GM21717 (cell line): ENCODE data around the gene CDC42BPA.
"Not testable (repeated sequence)": the region's sequence is repeated elsewhere in the genome, so short reads cannot be mapped to it uniquely, and the experiment has no call there.

Source experiments
- ATAC-seq: cut with Tn5 transposase; IDR thresholded peaks from one replicate; pipeline ENCODE4 v1.9.1; 2021; ENCODE audit warnings: mild to moderate bottlenecking, moderate library complexity; ENCODE audit not compliant: unreplicated experiment

Gene CDC42BPA

GRCh38 chr1:227311389-227312001 is 6.8 kb downstream of the CDC42BPA start:
- no peak for ATAC-seq

DNA sequence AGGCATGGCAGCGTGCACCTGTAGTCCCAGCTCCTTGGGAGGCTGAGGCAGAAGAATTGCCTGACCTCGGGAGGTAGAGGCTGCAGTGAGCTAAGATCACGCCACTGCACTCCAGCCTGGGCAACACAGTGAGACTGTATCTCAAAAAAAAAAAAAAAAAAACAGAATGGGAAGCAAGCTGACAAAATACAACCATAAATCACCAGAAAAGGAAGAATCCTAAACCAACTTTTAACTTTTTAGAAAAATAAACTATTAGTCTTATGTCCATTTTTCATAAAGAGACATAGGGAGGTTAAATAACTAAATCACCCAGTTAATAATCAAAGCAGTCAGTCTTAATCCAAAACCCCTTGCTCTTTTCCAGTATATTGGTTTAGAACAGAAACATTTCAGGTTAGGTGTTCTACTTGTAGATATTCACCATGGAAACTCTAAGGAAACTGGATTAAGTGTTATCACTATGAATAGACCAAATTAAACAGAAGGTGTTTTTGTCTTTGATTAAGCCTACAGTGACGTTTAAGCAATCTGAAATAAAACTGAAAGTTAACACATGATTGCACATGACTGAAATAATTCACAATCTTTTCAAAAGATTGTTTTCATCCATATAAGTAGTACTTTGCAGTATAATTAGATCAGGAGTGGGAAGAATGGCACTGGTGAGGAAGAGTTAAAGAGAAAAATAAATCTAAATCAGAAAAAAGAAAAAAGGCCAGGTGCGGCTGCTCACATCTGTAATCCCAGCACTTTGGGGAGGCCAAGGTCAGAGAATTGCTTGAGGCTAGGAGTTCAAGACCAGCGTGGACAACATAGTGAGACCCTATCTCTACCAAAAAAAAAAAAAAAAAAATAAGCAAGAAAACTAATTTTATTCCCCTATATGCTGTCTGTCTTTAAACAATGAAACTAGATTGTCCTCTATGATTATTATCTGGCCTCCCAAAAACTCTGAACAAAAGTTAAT is 9.6 kb downstream of the CDC42BPA start:
- ATAC-seq = no peak

- ATAC-seq = no peak
These were observed 11.6 kb downstream of the CDC42BPA start for GRCh38 chr1:227306689-227307088.

DNA sequence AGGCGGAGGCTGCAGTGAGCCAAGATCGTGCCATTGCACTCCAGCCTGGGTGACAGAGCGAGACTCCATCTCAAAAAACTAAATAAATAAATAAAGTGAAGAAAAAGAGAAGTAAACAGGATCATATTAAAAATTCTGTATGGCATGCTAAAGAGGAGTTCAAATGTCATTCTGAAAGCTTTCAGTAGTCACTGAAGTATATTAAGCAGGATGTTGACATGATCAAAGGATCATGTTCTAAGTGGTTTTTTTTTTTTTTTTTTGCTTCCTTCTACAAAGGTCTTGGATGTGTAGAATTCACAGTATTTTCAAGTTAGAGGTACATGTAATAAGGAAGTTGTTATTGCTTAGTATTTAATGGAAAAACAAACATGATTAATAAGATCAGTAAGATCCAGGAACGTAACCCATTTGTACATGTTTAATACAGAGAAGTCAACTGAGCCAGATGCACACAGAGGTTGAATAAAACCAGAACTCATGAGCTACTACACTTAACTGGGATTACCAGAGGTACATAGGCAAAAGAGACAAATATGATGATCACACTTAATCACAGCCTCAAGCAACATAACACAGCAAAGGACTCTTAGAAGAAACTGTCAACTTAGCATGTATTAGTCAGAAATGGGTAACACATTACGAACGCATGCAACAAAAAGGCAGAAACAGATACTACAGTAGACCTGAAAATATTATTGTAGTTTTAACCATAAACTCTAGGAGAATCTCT is 12.2 kb downstream of the CDC42BPA start:
- no peak for ATAC-seq

- no peak for ATAC-seq
These were observed 13.6 kb downstream of the CDC42BPA start for GRCh38 chr1:227304665-227305064.

- no peak for ATAC-seq
These were observed 14.6 kb downstream of the CDC42BPA start for GRCh38 chr1:227303662-227304061.

DNA sequence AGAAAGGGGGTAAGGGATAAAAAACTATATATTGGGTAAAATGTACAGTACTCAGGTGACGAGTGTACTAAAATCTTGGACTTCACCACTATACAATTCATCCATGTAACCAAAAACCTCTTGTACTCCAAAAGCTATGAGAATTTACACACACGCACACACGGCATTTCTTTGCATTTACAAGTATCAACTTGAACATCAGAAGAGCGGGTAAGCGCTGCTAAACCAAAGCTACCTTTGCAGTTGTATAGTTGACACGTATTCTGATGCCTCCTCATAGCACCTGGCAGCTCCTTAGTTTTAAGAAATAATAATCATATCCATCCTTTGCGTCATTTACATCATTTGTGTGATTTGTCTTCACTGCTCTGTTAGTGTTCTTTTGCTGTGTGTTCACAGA is 17.6 kb downstream of the CDC42BPA start:
- ATAC-seq = no peak

DNA sequence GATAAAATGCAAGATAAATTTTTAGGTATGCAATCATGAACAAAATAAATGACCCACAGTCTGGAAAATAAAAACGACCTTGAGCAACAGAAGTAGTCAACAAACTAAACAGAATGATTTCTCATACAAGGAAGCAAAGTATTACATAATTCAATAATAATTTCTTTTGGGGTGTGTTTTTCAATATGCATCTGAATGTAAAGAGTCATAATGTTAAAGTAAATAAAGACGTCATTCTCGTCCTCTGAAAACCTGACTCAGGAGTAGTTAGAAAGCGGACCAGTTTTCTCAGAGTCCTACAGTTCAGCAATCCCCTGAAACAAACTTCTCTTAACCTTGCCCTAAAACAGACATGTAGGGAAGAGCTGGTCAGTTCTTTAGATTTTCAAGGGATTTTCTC is 18.6 kb downstream of the CDC42BPA start:
- ATAC-seq = no peak

- no peak for ATAC-seq
These were observed 19.1 kb downstream of the CDC42BPA start for GRCh38 chr1:227299241-227299627.

DNA sequence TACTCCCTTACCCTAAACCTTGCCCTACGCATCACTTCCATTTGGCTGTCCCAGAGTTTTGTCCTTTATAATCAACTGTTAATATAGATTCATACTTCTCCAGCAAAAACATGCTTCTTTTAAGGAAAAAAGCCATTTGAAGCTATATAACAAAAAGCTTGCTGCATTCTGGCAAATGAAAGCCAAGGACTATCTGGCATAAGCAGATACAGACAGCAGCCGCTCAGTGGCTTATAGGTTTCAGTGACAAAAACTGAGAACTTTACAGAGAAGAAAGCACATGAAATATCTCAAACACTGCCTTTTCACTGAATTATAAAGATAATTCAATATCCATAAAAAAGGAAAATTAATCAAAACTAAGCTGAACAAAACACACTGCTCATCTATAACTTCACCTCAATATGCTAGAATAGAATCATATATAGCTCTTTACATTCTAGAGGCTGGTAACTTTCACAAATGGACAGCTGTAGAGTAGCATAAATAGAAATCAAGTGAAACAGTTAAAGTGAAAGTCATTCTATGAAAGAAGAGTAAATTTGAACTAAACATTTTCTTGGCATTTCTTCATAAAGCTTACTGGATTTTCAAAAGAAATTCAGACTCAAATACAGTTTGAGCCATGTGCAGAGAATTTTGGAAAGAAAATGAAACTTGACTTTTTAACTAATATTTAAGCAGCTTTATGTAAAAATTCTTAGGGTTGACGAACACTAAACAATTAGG is 19.6 kb downstream of the CDC42BPA start:
- no peak for ATAC-seq

- ATAC-seq = no peak
These were observed 21.1 kb downstream of the CDC42BPA start for GRCh38 chr1:227297073-227297793.

- no peak for ATAC-seq
These were observed 22.7 kb downstream of the CDC42BPA start for GRCh38 chr1:227295609-227296008.

GRCh38 chr1:227285745-227286144 is 32.5 kb downstream of the CDC42BPA start:
- ATAC-seq = no peak

- no peak for ATAC-seq
These were observed 36.9 kb downstream of the CDC42BPA start for GRCh38 chr1:227281371-227281770.

DNA sequence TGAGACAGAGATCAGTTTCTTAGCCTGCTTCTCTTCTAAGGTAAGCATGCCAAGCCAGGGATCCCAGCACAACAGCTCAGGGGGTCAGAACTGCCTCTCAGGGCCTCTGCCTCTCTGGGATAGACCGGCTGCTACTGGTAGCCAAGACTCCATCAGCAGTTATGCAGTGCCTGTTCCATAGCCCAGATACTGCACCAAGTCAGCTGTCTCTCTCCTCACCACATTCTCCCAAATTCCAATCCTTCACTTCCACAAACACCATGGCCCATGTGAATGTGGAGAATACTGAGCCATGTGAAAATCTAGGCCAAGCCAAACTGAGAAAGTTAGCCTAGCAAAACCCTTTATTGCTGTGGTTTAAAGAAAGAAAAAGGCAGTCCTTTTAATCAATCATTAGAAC is 37.5 kb downstream of the CDC42BPA start:
- ATAC-seq = no peak

DNA sequence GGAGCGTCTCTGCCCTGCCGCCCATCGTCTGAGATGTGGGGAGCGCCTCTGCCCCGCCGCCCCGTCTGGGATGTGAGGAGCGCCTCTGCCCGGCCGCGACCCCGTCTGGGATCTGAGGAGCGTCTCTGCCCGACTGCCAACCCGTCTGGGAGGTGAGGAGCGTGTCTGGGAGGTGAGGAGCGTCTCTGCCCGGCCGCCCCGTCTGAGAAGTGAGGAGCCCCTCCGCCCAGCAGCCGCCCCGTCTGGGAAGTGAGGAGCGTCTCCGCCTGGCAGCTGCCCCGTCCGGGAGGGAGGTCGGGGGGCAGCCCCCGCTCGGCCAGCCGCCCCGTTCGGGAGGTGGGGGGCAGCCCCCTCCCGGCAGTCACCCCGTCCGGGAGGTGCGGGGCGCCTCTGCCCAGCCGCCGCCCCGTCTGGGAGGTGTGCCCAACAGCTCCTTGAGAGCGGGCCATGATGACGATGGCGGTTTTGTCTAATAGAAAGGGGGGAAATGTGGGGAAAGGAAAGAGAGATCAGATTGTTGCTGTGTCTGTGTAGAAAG is 42.1 kb downstream of the CDC42BPA start:
- ATAC-seq = not testable (repeated sequence)

DNA sequence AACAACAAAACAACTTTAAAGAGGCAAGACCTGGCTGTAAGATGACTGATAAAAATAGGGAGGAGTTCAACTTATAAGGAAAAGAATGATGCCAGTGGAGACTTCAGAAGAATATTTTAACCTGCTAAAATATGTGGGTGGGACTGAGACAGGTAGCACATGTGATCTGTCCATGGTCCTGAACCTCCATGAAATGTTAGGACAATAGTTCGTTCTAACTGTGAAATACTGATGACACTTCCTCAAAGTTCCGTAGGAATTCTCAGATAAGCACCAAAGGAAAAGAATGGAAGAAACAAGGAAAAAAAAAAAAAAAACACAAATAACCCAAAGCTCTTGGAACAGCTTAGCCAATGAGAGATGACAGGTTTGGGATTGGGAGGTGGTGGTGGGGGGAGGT is 44.7 kb downstream of the CDC42BPA start:
- no peak for ATAC-seq

DNA sequence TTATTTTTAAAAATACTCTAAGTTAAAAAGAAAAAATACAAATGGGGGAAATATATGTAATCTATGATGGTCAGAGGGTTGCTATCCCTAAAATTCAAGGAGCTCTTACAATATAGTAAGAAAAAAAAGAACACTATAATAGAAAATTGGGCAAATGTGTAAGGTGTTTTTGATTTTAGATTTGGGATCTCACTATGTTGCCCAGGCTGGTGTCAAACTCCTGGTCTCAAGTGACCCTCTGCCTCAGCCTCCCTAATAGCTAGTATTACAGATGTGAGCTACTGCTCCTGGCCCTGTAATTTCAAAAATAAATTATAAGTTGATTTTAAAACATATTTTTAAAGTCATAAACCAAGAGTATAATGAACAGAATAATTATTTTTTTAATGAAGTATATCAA is 45.9 kb downstream of the CDC42BPA start:
- no peak for ATAC-seq

DNA sequence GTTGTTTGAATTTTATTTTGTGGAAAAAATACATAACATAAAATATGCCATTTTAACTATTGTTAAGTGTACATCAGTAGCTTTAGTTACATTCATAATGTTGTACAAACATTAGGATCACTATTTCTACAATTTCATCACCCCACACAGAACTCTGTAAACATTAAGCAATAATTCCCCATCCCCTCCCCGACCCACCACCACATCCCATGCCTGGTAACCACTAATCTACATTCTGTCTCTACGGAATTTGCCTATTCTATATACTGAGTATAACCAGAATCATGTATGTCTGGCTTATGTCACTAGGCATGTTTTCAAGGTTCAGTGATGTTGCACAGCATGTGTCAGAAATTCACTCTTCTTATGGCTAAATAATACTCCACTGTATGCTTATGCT is 47.7 kb downstream of the CDC42BPA start:
- no peak for ATAC-seq

- ATAC-seq = no peak
These were observed 49.3 kb downstream of the CDC42BPA start for GRCh38 chr1:227268943-227269342.
